T-cell (primary cell): ENCODE measurements around the gene MYBPC3. TPM values are rescaled to one million over a fixed set of nuclear protein-coding genes. Genes with fewer than 3 reads are reported as not detected.

Source experiments
- ATAC-seq, 4 experiments: fragments of 200-7000 bp in 3 of 4; fragments of 150-1000 bp in 1 of 4; cut with Tn5 transposase; replicated peaks in 1 of 4; 1 replicate in 3 of 4; 2 replicates in 1 of 4; pipeline ENCODE4 v1.10.0; 2021; ENCODE audit warnings: moderate library complexity in 3 of 4, mild to moderate bottlenecking in 2 of 4, moderate number of reproducible peaks in 1 of 4
- CTCF ChIA-PET, 2 donors: fragments of 300-600 bp; sonication (Branson Sonifier 250); formaldehyde crosslinking; loops; one replicate each; lab custom pipeline; 2022; ENCODE audit warnings: antibody characterized with exemption in 2 of 2; lab: Charles Lee
- POLR2A ChIA-PET, 2 donors: fragments of 300-600 bp; sonication (Branson Sonifier 250); formaldehyde crosslinking; loops; one replicate each; lab custom pipeline; 2022; ENCODE audit warnings: antibody characterized with exemption in 2 of 2; lab: Charles Lee
- DNase-seq, 35 experiments: peaks; one replicate each; pipeline versions ENCODE4 v3.0.0 to v3.0.0-alpha.2; 2013 to 2023
- H3K27ac ChIP-seq: one replicate; pipeline ENCODE4 v1.5.1; 2013; ENCODE audit warnings: low read length
- H3K27me3 ChIP-seq, 2 experiments: replicated peaks in 1 of 2; 1 replicate in 1 of 2; 2 replicates in 1 of 2; pipeline versions ENCODE4 v1.6.1 to v1.7.0; 2013; ENCODE audit warnings: low read length in 1 of 2, mixed read lengths in 1 of 2; ENCODE audit not compliant: control insufficient read depth in 2 of 2, insufficient read depth in 2 of 2; ENCODE audit errors: extremely low read depth in 1 of 2
- H3K36me3 ChIP-seq, 2 donors: 1 replicate in 1 of 2; 2 replicates in 1 of 2; pipeline versions ENCODE4 v1.6.1 to v1.7.0; 2013; ENCODE audit warnings: low read length in 1 of 2; ENCODE audit not compliant: control insufficient read depth in 2 of 2, insufficient read depth in 1 of 2; ENCODE audit errors: extremely low read depth in 1 of 2
- H3K4me1 ChIP-seq, 2 experiments: 1 replicate in 1 of 2; 2 replicates in 1 of 2; pipeline versions ENCODE4 v1.6.1 to v1.7.0; 2013; ENCODE audit warnings: low read length in 2 of 2, mixed read lengths in 1 of 2; ENCODE audit not compliant: insufficient read depth in 2 of 2, control insufficient read depth in 1 of 2; ENCODE audit errors: extremely low read depth in 1 of 2
- H3K4me3 ChIP-seq, 2 donors: 1 replicate in 1 of 2; 2 replicates in 1 of 2; pipeline versions ENCODE4 v1.5.1 to v1.7.0; 2013; ENCODE audit warnings: mild to moderate bottlenecking in 2 of 2, low read length in 1 of 2, moderate library complexity in 1 of 2; ENCODE audit not compliant: control insufficient read depth in 1 of 2; ENCODE audit errors: extremely low read depth in 1 of 2
- H3K9me3 ChIP-seq: 2 replicates; pipeline ENCODE4 v1.7.0; 2013
- H3K27ac Mint-ChIP-seq, 2 donors: one replicate each; pipeline ENCODE4 v1.8.0; 2020 to 2021; ENCODE audit warnings: mild to moderate bottlenecking in 2 of 2, mixed read lengths in 2 of 2
- H3K27me3 Mint-ChIP-seq, 2 donors: one replicate each; pipeline ENCODE4 v1.8.0; 2021 to 2022; ENCODE audit warnings: mixed read lengths in 2 of 2
- H3K36me3 Mint-ChIP-seq: one replicate; pipeline ENCODE4 v1.8.0; 2021; ENCODE audit warnings: mixed read lengths
- H3K4me1 Mint-ChIP-seq, 3 donors: one replicate each; pipeline ENCODE4 v1.8.0; 2020 to 2022; ENCODE audit warnings: mixed read lengths in 3 of 3, mild to moderate bottlenecking in 1 of 3
- H3K4me3 Mint-ChIP-seq, 3 donors: one replicate each; pipeline ENCODE4 v1.8.0; 2020 to 2022; ENCODE audit warnings: mild to moderate bottlenecking in 3 of 3, mixed read lengths in 3 of 3, moderate library complexity in 3 of 3
- H3K9me3 Mint-ChIP-seq, 3 donors: one replicate each; pipeline ENCODE4 v1.8.0; 2020 to 2022; ENCODE audit warnings: mixed read lengths in 3 of 3
- whole genome bisulfite sequencing: methylation state at CpG from one replicate; pipeline ENCODE4 v1.1.5; 2013; ENCODE audit warnings: missing lambda C conversion rate; ENCODE audit not compliant: insufficient coverage; 5-methylcytosine and 5-hydroxymethylcytosine counted together
- total RNA-seq, 35 experiments: library from RNA in 6 of 35; stranded (reverse) in 6 of 35; fragments of 120-200 nt in 1 of 35; gene quantifications; one replicate each; pipeline versions ENCODE4 v1.2.1 to v1.2.4 and lab custom pipeline; 2013 to 2026

MYBPC3 gene
- total RNA-seq, 5 donors from 2014 or later (not counting 1 experiment from before 2014, with no cell fraction given), result not detected

DNA sequence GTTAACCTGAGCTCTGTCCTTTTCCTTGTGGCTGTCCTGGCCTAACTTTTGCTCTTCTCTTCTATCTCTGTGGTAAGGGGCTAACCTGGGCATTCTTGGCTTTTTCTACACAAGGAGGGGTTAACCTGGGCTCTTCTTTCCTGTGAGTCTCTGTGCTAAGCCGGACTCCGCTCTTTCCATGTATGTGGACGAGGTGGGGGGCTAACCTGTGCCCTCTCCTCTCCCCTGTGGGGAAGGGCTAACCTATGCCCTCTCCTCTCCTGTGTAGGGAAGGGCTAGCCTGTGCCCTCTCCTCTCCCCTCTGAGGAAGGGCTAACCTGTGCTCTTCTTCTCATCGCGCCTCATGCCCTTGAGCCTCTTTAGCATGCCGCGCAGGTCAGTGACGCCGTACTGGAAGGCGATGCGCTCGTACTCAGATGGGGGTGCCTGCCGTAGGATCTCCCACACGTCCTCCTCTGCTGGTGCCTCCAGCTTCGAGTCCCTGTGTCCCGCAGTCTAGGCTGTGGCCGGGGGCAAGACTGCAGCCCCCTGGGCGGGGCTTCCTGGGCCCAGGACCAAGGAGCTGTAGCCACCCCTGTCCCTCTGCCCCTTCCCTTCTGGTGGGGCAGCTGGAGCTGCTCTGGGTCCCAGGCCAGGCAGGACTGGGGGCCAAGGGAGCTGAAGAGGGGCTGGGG, 6.5 kb downstream of the MYBPC3 start:
- Mint-ChIP-seq H3K27ac (no peak overlapping the region), H3K4me3 (no peak overlapping the region), H3K36me3 (no peaks in the 10 kb centered on the region), H3K4me1 (no peaks in the 10 kb centered on the region), H3K27me3 (no peaks in the 10 kb centered on the region), H3K9me3 (no peaks in the 10 kb centered on the region)
- WGBS, result 91% methylated on average over 14 of the region's 18 CpGs
- no peaks in the 10 kb centered on the region for H3K36me3 ChIP-seq
- H3K4me1 ChIP-seq, result no peaks in the 10 kb centered on the region
- H3K4me3 ChIP-seq, result no peak overlapping the region
- H3K27me3 ChIP-seq, result peaks cover 0 to 17% of the 10 kb centered on the region in 2 experiments
- ATAC-seq (no peak), DNase-seq (no peak)
- no peaks in the 10 kb centered on the region for H3K9me3 ChIP-seq
- ChIA-PET POLR2A (no interaction called here), CTCF (interaction anchor here in 1 of 2 donors (0.6 to 1.8 kb wide), 2 partner anchors 28 to 507 kb away, joined by 3 to 6 read pairs; no protein-coding TSS in a partner anchor)
- no peak overlapping the region for H3K27ac ChIP-seq

DNA sequence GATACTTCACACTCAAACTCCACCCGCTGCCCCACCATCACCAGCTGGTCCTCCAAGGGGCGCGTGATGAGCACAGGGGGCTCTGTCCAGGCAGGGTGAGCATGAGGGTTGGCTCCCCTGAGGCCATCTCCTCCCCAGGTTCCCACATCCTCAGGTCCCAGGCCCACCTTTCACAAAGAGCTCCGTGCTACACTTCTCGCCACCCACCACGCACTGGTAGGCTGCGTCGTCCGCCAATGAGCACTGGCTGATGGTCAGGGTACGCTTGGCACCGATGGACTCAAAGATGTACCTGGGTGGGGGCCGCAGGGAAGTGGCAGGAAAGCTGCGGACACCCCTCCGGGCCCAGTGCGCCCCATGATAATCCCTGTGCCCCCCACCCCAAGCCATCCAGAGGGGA, 9.6 kb downstream of the MYBPC3 start:
- no peak overlapping the region for H3K4me3 Mint-ChIP-seq
- no peaks in the 10 kb centered on the region for H3K36me3 Mint-ChIP-seq
- no peaks in the 10 kb centered on the region for H3K9me3 ChIP-seq
- WGBS, result 96% methylated on average over 11 of the region's 15 CpGs
- no peak for ATAC-seq
- no peaks in the 10 kb centered on the region for H3K4me1 ChIP-seq
- H3K27me3 ChIP-seq, result peaks cover 0 to 7% of the 10 kb centered on the region in 2 experiments
- H3K4me3 ChIP-seq, result no peak overlapping the region
- DNase-seq, result no peak
- no peaks in the 10 kb centered on the region for H3K36me3 ChIP-seq
- H3K27ac ChIP-seq, result no peak overlapping the region
- ChIA-PET POLR2A (no interaction called here), CTCF (no interaction called here)
- H3K4me1 Mint-ChIP-seq, result no peaks in the 10 kb centered on the region
- no peaks in the 10 kb centered on the region for H3K27me3 Mint-ChIP-seq
- no peak overlapping the region for H3K27ac Mint-ChIP-seq
- no peaks in the 10 kb centered on the region for H3K9me3 Mint-ChIP-seq

DNA sequence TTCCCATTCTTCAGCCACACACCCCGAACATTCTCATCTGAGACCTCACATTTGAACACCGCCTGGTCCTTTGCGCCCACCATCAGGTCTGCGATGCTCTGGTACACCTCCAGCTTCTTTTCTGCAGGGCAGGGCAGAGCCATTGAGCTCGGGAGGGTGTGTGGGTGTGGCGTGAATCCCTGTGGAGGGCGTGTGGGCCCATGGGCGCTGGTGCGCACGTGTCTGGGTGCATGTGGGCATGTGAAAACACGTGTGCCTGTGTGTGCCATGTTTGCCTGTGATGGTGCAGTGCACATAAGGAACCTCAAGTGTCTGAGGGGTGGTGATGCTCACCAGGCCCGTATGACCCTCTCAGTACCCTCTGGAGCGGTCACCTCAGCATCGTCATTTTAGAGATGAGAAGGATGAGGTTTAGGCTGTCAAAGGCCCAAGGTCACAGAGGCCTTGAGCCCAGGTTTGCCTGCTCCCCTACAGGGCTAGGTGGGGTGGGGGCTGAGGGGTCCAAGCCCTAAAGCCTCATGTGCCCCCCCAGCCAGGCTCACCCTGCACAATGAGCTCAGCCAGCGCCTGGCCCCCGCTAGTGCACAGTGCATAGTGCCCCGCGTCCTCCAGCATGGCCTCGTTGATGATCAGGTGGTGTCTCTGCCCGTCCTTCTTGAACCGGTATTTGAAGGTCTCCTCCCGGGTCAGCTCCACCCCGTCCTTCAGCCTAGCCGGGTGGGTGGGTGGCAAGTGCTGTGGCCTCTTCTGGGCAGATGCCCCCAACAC, 10.3 kb downstream of the MYBPC3 start:
- Mint-ChIP-seq H3K27ac (no peak overlapping the region), H3K4me1 (no peaks in the 10 kb centered on the region), H3K9me3 (no peaks in the 10 kb centered on the region), H3K36me3 (no peaks in the 10 kb centered on the region), H3K4me3 (no peak overlapping the region), H3K27me3 (no peaks in the 10 kb centered on the region)
- DNase-seq (no peak), ATAC-seq (no peak)
- WGBS, result 86% methylated on average over 16 of the region's 24 CpGs
- POLR2A ChIA-PET, result interaction anchor here in 1 of 2 donors (0.5 kb wide), 1 partner anchor 694 kb away, joined by 8 read pairs; no protein-coding TSS in a partner anchor
- CTCF ChIA-PET, result no interaction called here
- no peak overlapping the region for H3K4me3 ChIP-seq
- H3K27ac ChIP-seq, result no peak overlapping the region
- H3K36me3 ChIP-seq, result no peaks in the 10 kb centered on the region
- no peaks in the 10 kb centered on the region for H3K9me3 ChIP-seq
- H3K4me1 ChIP-seq, result no peaks in the 10 kb centered on the region
- peaks cover 0 to 6% of the 10 kb centered on the region in 2 experiments for H3K27me3 ChIP-seq

DNA sequence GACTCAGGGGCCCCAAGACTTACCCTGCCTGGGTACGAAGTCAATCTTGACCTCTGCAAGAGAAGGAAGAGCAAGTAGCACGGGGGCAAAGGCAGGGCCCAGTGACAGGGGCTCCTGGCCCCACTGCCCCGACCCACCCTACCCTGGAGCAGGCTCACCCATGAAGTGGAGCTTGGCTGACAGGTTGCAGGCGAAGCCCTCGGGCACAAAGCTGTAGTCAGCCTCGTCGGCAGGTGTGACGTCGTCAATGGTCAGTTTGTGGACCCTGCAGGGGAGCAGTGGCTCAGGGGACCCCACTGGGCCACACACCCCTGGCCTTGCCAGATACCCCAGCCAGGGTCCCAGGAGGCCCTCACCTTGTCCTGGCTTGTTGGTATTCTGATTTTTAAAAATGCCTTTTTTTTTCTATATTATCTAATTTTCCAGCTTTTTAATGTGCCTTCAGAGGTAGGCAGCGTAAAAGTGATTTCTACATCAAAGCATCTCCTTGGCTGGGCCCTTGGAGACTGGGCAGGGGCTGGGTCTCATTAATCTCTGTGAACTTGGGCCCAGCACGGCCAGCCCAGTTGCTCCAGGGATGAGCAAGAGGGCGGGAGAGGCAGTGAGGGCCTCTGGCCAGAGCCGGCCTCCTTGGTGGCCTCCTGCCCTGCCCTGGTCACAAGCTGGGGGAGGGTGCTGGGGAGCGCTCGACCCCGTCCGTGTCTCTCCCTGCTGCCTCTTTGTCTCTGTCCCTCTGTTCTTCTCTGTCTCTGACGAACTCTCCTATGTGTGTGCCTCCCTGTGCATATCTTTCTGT, 11.3 kb downstream of the MYBPC3 start:
- no peaks in the 10 kb centered on the region for H3K36me3 ChIP-seq
- H3K4me3 ChIP-seq, result no peak overlapping the region
- Mint-ChIP-seq H3K27me3 (no peaks in the 10 kb centered on the region), H3K9me3 (no peaks in the 10 kb centered on the region), H3K4me3 (no peak overlapping the region), H3K36me3 (no peaks in the 10 kb centered on the region), H3K4me1 (no peaks in the 10 kb centered on the region), H3K27ac (no peak overlapping the region)
- WGBS, result 73% methylated on average over 13 of the region's 18 CpGs
- H3K27me3 ChIP-seq, result peaks cover 0 to 3% of the 10 kb centered on the region in 2 experiments
- no peak for ATAC-seq
- no peaks in the 10 kb centered on the region for H3K4me1 ChIP-seq
- no peak for DNase-seq
- CTCF ChIA-PET, result interaction anchor here in 1 of 2 donors (0.6 kb wide), 1 partner anchor 729 kb away, joined by 7 read pairs; no protein-coding TSS in a partner anchor
- POLR2A ChIA-PET, result interaction anchor here in 1 of 2 donors (0.5 kb wide), 1 partner anchor 693 kb away, joined by 8 read pairs; no protein-coding TSS in a partner anchor
- no peaks in the 10 kb centered on the region for H3K9me3 ChIP-seq
- no peak overlapping the region for H3K27ac ChIP-seq

DNA sequence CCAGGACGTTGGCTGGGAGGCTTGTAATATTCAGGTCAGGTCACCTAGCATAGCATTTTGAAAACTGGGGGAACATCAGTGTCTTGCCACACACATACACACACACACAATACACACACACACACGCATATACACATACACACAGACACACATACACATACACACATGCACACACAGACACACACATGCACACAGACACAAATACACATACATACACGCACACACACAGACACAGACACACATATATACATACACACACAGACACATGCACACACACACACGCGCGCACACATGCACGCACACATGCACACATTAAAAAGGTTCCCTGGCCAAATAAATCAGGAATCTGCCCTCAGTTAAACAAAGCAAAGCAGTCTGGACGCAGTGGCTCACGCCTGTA, 12.5 kb downstream of the MYBPC3 start:
- Histone ChIP-seq H3K4me3 (no peak overlapping the region), H3K36me3 (no peaks in the 10 kb centered on the region), H3K9me3 (no peaks in the 10 kb centered on the region), H3K27ac (no peak overlapping the region), H3K4me1 (no peaks in the 10 kb centered on the region), H3K27me3 (peaks cover 0 to 3% of the 10 kb centered on the region in 2 experiments)
- CTCF ChIA-PET, result no interaction called here
- DNase-seq (no peak), ATAC-seq (no peak)
- Mint-ChIP-seq H3K27ac (no peak overlapping the region), H3K36me3 (no peaks in the 10 kb centered on the region), H3K27me3 (no peaks in the 10 kb centered on the region), H3K4me3 (no peak overlapping the region), H3K9me3 (no peaks in the 10 kb centered on the region), H3K4me1 (no peaks in the 10 kb centered on the region)
- WGBS, result 86% methylated on average over 8 of the region's 9 CpGs
- POLR2A ChIA-PET, result no interaction called here
